ENCODE results near the gene ZNF385C.

ZNF385C gene

GRCh38 chr17:42098730-42099399 is 592 bp upstream of the ZNF385C start:
- no peak overlapping the region for H3K9ac ChIP-seq (ENCODE audit: low read length)
- H3K36me3 ChIP-seq (ENCODE audit: control insufficient read depth, insufficient read depth, low read length) = no peaks in the 10 kb centered on the region
- H3K4me1 ChIP-seq (ENCODE audit: control insufficient read depth, insufficient read depth, low read length) = peaks cover 14% of the 10 kb centered on the region
- H3K9me3 ChIP-seq (ENCODE audit: control insufficient read depth, low read length) = no peaks in the 10 kb centered on the region
- H3K27me3 ChIP-seq (ENCODE audit: control insufficient read depth, insufficient read depth, low read length) = peaks cover 29% of the 10 kb centered on the region
- no peak overlapping the region for H3K4me3 ChIP-seq (ENCODE audit: low read length)

DNA sequence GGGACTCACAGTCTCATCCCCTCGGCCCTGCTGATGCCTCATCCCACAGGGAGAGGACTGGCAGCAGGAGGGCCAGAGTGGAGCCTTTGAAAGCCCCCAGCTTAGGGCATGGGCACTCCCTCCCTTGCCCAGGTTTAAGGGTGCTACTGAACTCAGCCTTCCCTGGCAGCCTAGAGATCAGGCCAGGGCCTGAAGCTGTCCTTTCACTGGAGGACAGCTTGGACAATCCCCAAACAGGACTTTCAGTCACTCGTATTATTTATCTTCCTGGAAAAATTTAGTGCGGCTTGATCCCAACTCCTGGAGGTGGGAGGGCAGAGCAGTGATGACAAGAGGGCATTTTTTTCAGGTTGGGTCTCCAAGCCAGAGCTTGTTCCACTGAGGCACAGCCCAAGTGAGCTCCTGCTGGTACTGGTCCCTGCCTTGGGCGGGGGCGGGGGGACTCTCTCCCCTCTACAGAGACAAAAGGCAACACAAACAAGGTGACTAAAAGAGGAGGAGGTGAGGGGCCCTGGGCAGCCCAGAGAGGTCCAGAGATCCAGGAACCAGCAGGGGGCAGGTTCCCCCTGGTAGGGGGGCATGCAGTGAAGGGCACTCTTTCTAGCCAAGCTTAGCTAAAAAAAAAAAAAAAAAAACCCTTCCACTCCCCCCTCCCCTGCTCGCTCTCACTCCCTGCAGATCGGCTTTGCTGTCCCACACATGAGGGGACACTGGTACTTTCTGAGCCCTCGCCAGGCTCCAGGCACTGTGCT is 1.7 kb downstream of the ZNF385C start:
- H3K4me1 ChIP-seq (ENCODE audit: control insufficient read depth, insufficient read depth, low read length) = peaks cover 10% of the 10 kb centered on the region
- no peak overlapping the region for H3K9ac ChIP-seq (ENCODE audit: low read length)
- H3K36me3 ChIP-seq (ENCODE audit: control insufficient read depth, insufficient read depth, low read length) = no peaks in the 10 kb centered on the region
- peaks cover 29% of the 10 kb centered on the region for H3K27me3 ChIP-seq (ENCODE audit: control insufficient read depth, insufficient read depth, low read length)
- no peak overlapping the region for H3K4me3 ChIP-seq (ENCODE audit: low read length)
- H3K9me3 ChIP-seq (ENCODE audit: control insufficient read depth, low read length) = no peaks in the 10 kb centered on the region

DNA sequence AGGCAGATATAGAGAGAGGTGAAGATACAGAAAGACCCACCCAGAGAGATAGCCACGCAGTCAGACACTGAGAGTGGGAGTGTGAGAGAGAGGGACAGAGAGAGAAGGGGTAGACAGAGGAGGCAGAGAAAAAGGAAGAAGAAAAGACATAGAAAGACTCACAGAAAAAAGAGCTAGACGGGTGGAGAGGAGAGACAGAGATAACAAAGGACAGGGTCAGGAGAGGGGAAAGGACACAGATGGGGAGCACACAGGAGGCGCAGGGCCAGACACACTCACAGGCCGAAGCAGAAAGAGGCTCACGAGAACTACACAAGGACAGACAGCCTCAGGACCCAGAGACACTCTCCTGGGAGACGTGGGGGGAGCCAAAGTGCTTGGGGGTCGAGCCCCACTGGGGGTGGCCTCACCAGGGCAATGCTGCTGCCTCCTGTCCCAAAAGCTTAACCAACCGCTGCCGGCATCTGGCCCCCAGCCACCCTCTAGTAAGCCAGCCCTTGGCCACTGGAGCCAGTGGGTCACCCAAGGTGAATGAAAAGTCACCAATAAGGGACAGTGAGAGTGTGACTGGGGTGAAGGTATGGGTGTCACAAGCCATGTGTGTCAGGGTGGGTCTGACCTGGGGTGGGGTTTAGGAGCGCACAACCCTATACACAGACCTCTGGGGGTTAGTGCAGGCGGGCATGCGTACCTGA is 3.8 kb downstream of the ZNF385C start:
- Histone ChIP-seq H3K9me3 (ENCODE audit: control insufficient read depth, low read length) (no peaks in the 10 kb centered on the region), H3K4me3 (ENCODE audit: low read length) (no peak overlapping the region), H3K36me3 (ENCODE audit: control insufficient read depth, insufficient read depth, low read length) (no peaks in the 10 kb centered on the region), H3K27me3 (ENCODE audit: control insufficient read depth, insufficient read depth, low read length) (peaks cover 29% of the 10 kb centered on the region), H3K4me1 (ENCODE audit: control insufficient read depth, insufficient read depth, low read length) (peaks cover 8% of the 10 kb centered on the region), H3K9ac (ENCODE audit: low read length) (no peak overlapping the region)

GRCh38 chr17:42092939-42093338 is 5.3 kb downstream of the ZNF385C start:
- Histone ChIP-seq H3K27me3 (ENCODE audit: control insufficient read depth, insufficient read depth, low read length) (peaks cover 33% of the 10 kb centered on the region), H3K4me3 (ENCODE audit: low read length) (no peak overlapping the region), H3K9ac (ENCODE audit: low read length) (no peak overlapping the region), H3K9me3 (ENCODE audit: control insufficient read depth, low read length) (no peaks in the 10 kb centered on the region), H3K4me1 (ENCODE audit: control insufficient read depth, insufficient read depth, low read length) (peaks cover 11% of the 10 kb centered on the region), H3K36me3 (ENCODE audit: control insufficient read depth, insufficient read depth, low read length) (no peaks in the 10 kb centered on the region)

DNA sequence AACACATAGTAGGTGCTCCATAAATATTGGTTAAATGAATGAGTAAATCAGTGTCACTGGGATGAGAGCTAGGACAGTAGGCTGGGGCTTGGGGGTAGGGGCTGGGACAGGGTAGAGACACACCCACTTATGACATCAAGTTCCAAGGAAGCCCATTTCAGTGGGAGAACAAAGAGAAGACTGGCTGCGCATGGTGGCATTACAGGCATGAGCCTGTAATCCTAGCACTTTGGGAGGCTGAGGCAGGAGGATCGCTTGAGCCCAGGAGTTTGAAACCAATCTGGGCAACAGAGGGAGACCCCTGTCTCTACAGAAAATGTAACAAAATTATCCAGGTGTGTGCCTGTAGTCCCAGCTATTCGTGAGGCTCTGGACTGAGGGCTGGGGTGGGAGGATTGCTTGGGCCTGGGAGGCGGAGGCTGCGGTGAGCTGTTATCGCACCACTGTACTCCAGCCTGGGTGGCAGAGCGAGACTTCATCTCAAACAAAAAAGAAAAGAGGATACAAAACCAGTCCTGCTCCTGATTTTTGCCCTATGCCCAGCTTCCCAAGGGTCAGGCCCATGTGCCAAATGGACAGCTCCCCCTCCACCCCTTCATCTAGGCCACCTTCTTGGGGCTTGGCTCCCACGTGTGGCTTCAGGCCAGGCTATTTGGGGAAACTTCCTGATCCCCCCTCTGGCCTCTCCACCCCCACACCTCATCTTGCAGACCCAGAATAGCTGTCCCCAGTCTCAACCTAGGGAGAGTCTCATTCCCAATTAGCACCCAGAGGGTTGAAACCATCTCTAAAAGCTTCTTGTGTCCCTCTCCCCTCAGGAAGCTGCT is 7.1 kb downstream of the ZNF385C start:
- Histone ChIP-seq H3K9me3 (ENCODE audit: control insufficient read depth, low read length) (no peaks in the 10 kb centered on the region), H3K27me3 (ENCODE audit: control insufficient read depth, insufficient read depth, low read length) (peaks cover 15% of the 10 kb centered on the region)

GRCh38 chr17:42088736-42089135 is 9.5 kb downstream of the ZNF385C start:
- no peak overlapping the region for H3K4me3 ChIP-seq (ENCODE audit: low read length)
- H3K4me1 ChIP-seq (ENCODE audit: control insufficient read depth, insufficient read depth, low read length) = peaks cover 5% of the 10 kb centered on the region
- H3K9ac ChIP-seq (ENCODE audit: low read length) = no peak overlapping the region
- no peaks in the 10 kb centered on the region for H3K36me3 ChIP-seq (ENCODE audit: control insufficient read depth, insufficient read depth, low read length)
- peaks cover 7% of the 10 kb centered on the region for H3K27me3 ChIP-seq (ENCODE audit: control insufficient read depth, insufficient read depth, low read length)
- H3K9me3 ChIP-seq (ENCODE audit: control insufficient read depth, low read length) = no peaks in the 10 kb centered on the region

More for the DNA sequence above, 7.1 kb downstream of the ZNF385C start:
- no peak overlapping the region for H3K9ac ChIP-seq (ENCODE audit: low read length)
- H3K4me3 ChIP-seq (ENCODE audit: low read length) = no peak overlapping the region
- H3K36me3 ChIP-seq (ENCODE audit: control insufficient read depth, insufficient read depth, low read length) = no peaks in the 10 kb centered on the region
- peaks cover 5% of the 10 kb centered on the region for H3K4me1 ChIP-seq (ENCODE audit: control insufficient read depth, insufficient read depth, low read length)

DNA sequence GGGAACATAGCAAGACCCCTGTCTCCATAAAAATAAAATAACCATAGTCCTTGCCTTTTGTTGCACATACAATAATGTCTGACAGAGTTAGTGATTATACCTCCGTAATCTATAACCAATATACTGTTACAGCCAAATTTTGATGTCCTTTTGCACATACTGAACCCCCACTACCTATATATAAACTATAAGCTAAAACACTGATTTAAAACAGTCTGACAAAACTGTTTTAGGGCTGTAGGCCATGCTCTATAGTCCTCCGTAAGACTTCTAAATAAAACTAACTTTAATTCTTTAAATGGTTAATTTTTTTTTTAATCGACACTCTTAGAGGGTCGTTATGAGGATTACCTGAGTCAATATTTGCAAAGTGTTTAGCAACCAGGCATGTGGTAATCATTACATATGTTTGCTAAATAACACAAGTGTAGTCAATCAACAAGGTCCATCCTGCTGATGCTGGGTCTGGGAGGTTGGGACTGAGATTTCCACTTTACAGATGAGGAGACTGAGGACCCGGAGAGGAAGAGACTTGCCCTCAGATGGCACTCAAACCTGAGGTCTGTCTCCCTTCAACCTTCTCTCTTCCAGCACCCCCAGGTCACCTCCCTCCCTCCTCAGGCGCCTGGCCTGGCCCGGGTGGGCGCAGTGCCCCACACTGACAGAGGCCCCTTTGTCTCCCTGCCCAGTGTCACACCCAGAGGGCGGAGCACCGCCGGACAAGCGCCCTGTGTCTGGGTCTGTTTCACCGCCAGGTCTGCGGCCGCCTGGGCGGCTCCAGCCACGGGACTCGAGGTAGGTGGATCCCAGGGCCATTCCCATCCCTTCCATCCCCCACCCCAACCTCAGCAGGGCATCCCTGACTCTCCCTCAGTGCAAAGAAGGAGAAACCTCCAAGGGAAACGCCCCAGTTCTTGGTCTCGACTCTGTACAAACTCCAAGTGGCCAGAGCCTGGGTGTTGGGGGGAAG is 10.3 kb downstream of the ZNF385C start:
- no peaks in the 10 kb centered on the region for H3K36me3 ChIP-seq (ENCODE audit: control insufficient read depth, insufficient read depth, low read length)
- H3K9ac ChIP-seq (ENCODE audit: low read length) = no peak overlapping the region
- no peak overlapping the region for H3K4me3 ChIP-seq (ENCODE audit: low read length)
- H3K27me3 ChIP-seq (ENCODE audit: control insufficient read depth, insufficient read depth, low read length) = peaks cover 7% of the 10 kb centered on the region
- peaks cover 5% of the 10 kb centered on the region for H3K4me1 ChIP-seq (ENCODE audit: control insufficient read depth, insufficient read depth, low read length)
- H3K9me3 ChIP-seq (ENCODE audit: control insufficient read depth, low read length) = no peaks in the 10 kb centered on the region

- peaks cover 5% of the 10 kb centered on the region for H3K4me1 ChIP-seq (ENCODE audit: control insufficient read depth, insufficient read depth, low read length)
- no peaks in the 10 kb centered on the region for H3K9me3 ChIP-seq (ENCODE audit: control insufficient read depth, low read length)
- H3K36me3 ChIP-seq (ENCODE audit: control insufficient read depth, insufficient read depth, low read length) = no peaks in the 10 kb centered on the region
- H3K4me3 ChIP-seq (ENCODE audit: low read length) = no peak overlapping the region
- H3K9ac ChIP-seq (ENCODE audit: low read length) = no peak overlapping the region
- H3K27me3 ChIP-seq (ENCODE audit: control insufficient read depth, insufficient read depth, low read length) = peaks cover 7% of the 10 kb centered on the region
Measured at GRCh38 chr17:42087042-42087701, 11.1 kb downstream of the ZNF385C start.

- Histone ChIP-seq H3K36me3 (ENCODE audit: control insufficient read depth, insufficient read depth, low read length) (no peaks in the 10 kb centered on the region), H3K9me3 (ENCODE audit: control insufficient read depth, low read length) (no peaks in the 10 kb centered on the region), H3K27me3 (ENCODE audit: control insufficient read depth, insufficient read depth, low read length) (no peaks in the 10 kb centered on the region), H3K4me3 (ENCODE audit: low read length) (no peak overlapping the region), H3K9ac (ENCODE audit: low read length) (no peak overlapping the region), H3K4me1 (ENCODE audit: control insufficient read depth, insufficient read depth, low read length) (no peaks in the 10 kb centered on the region)
Measured at GRCh38 chr17:42081516-42082129, 16.6 kb downstream of the ZNF385C start.

DNA sequence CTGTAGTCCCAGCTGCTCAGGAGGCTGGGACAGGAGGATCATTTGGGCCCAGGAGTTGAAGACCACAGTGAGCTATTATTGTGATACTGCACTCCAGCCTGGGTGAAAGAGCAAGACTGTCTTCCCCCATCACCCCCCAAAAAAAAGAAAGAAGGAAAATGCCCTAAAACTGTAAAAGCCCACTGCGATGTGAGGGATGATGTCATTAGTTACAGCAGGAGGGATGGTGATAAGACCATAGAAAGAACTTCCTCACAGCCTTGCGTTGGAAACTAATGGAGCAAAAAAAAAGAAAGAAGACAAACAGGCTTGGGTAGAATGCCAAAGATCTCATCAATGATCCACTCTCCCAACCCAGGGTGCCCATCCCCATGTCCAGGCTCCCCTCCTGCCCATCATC is 18.7 kb downstream of the ZNF385C start:
- H3K9me3 ChIP-seq (ENCODE audit: control insufficient read depth, low read length) = no peaks in the 10 kb centered on the region
- H3K4me3 ChIP-seq (ENCODE audit: low read length) = no peak overlapping the region
- H3K27me3 ChIP-seq (ENCODE audit: control insufficient read depth, insufficient read depth, low read length) = no peaks in the 10 kb centered on the region
- H3K4me1 ChIP-seq (ENCODE audit: control insufficient read depth, insufficient read depth, low read length) = no peaks in the 10 kb centered on the region
- no peaks in the 10 kb centered on the region for H3K36me3 ChIP-seq (ENCODE audit: control insufficient read depth, insufficient read depth, low read length)
- H3K9ac ChIP-seq (ENCODE audit: low read length) = no peak overlapping the region
